Stromal cell of bone marrow (primary cell): ENCODE data around the gene GYS1.
A peak's percentile ranks its signal among the peaks of the same experiment; 100 is the strongest.

Experiments used
- DNase-seq: peaks from one replicate; pipeline ENCODE4 v3.0.0-alpha.2; 2012; ENCODE audit warnings: low read depth

Gene GYS1

GRCh38 chr19:48988860-48989259 lies 4.2 kb downstream of the GYS1 start:
- DNase-seq = no peak

DNA sequence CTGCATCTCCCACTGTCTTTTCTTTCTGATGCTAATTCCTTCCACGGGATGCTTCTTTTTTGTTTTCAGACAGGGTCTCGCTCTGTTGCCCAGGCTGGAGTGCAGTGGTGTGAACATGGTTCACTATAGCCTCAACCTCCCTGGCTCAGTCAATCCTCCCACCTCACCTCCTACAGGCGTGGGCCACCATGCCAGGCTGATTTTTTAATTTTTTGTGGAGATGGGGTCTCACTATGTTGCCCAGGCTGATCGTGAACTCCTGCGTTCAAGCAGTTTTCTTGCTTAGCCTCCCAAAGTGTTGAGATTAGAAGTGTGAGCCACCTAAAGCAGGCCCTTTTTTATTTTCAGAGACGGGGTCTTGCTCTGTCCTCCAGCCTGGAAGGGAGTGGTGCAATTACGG lies 4.8 kb downstream of the GYS1 start:
- DNase-seq = no peak

DNA sequence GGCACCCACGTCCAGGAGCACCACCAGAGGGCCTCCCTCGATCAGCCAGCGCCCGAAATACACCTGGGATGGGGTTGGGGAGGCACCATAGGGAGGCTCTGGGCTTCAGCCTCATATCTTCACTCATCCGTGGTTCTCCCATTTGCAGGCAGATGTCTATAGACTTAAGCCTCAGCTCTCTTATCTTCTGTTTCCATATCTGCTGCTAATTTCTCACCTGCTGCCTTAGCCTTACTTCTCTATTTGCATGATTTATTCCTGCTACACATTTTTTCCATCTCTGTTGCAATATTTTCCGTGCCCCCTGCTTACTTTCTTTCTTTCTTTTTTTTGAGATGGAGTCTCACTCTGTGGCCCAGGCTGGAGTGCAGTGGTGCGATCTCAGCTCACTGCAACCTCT lies 5.8 kb downstream of the GYS1 start:
- DNase-seq = no peak

DNA sequence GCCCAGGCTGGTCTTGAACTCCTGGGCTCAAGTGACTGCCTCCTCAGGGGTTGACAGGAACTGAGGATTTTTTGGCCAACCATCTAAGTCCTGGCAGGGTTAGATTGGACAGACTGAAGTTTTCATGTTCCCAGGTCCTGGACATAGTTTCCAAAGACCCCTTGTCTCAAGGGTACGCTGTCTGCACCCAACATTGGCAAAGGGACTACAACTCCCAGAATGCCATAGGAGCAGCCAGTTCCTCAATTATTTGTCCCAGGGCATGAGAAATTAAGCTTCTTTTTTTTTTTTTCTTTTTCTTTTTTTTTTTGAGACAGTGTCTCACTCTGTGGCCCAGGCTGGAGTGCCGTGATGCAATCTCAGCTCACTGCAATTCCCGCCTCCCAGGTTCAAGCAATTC lies 6.9 kb downstream of the GYS1 start:
- no peak for DNase-seq

DNA sequence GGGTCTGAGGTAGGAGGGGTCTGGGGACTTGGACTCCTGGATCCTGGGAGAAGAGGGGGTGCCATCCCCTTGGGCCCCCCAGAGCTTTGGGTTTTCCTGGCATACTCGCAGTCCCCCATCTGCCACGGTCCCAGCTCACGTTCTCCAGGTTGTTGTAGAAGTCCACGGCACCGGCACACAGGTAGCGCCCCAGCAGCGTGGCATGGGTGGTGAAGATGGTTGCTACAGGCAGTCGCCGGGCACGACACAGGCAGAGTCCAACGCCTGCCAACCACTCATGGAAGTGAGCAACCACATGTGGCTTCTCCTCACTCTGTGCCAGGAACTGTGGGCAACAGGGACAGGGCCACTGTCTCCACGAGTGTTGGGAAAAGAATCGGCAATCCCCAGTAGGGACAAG lies 7.4 kb downstream of the GYS1 start:
- DNase-seq = no peak

GRCh38 chr19:48982280-48982679 lies 10.8 kb downstream of the GYS1 start:
- DNase-seq = no peak

DNA sequence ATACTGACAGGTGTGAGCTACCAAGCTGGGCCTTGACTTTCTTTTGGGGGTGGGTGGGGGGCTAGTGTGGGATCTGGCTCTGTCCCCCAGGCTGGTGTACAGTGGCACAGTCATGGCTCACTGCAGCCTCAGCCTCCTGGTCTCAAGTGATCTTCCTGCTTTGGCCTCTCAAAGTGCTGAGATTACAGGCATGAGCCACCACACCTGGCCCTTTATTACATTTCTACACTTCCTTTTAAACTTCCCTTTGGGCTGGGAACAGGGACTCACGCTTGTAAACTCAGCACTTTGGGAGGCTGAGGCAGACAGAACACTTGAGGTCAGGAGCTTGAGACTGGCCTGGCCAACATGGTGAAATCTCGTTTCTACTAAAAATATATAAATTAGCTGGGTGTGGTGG lies 16.0 kb downstream of the GYS1 start:
- DNase-seq = no peak

DNA sequence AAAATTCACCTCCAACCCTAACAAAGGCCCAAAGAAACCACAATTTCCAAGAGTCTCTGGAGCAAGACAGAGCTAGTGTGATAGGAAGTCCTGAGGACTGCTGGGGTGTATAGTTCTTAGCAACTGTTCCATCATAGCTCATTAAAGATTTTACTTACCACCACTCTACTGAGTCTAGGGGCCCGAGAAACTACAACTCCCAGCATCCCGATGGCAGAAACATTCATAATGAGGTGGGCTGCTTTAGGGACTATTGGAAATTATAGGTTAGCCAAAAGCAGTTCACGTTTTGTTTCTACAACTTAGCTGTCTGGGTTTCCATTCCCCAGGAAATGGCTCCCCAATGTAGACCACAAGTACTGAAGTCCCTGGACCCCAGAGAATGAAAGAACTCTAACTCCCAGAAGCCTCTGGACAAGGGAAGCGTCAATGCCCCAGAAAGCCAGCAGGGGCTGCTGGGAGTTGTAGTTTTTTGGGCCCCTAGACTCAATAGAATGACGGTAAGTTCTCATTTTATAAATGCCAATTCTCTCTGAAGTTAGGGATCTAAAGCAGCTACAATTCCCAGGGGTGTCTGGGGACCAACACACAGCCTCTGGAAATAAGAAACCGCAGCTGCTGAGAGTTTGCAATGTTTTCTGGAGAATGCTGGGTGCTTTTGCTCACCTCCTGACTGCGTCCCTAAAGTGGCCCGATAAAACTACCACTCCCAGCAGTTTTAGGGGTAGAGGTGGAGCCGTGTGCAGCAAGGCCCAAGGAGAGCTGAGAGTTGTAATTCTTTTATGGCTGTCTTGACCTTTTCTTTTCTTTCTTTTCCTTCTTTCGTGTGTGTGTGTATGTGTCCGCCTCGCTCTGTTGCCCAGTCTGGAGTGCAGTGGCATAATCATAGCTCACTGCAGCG lies 16.9 kb downstream of the GYS1 start:
- no peak for DNase-seq

- no peak for DNase-seq
Measured at GRCh38 chr19:48970923-48971395, 22.1 kb downstream of the GYS1 start.

DNA sequence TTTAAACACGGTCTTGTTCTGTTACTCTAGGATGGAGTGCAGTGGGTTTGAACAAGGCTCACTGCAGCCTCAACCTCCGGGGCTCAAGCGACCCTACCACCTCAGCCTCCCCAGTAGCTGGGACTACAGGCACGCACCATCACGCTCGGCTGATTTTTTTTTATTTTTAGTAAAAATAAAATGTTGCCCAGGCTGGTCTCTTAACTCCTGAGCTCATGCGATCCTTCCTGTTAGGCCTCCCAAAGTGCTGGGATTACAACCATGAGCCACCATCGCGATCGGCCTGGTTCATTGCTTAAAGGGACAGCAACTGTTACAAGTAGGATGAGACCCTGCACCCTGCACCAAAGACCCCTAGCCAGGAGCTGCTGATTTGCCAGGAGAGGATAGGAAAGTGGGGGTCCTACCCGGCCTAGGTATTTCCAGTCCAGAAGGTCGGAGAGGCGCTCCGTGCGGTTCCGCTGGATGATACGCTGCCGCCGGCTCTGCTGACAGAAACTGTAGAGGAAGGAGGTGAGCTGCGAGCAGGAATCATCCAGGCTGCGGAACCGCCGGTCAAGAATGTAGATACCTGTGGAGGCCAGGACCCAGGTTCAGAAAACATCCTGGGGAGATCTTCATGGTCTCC lies 22.9 kb downstream of the GYS1 start:
- DNase-seq = no peak

DNA sequence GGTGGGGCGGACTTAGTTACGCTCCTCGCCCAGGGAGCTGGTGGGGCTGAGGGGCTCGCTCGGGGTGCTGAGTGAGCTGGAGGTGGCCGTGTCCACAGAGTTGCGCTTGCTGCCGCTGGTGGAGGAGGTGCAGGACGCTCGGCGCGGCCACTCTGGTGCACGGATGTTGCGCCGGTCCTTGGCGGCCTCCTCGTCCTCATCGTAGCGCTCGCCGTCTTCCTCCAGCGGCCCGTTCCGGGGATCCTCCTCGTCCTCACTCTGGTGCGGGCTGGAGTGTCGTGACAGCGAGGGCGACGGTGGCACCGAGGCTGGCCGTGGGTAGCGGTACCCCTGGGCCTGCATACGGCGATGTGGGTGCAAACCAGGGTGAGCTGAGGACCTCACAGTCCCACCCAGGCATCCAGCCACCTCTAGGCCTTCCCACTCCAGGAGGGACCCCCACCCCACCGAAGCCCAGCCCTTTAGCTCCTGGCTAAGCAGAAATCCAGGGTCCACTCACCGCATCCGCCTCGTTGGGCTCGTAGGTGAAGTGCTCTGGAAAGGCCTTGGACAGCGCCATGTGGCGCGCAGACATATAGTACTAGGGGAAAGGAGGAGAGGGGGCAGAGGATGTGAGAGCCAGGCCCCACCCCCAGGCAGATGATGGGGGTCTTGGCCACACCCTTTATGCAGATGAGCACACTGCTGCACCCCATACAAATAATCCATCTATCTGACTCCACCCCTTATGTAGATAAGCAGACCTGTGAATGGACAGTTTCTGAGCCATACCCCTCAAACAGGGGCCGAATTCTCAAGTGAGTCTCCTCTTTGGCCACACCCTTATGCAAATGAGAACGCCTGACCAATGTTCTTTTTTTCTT lies 23.6 kb downstream of the GYS1 start:
- DNase-seq = no peak

- DNase-seq = no peak
Measured at GRCh38 chr19:48968813-48969218, 24.3 kb downstream of the GYS1 start.

DNA sequence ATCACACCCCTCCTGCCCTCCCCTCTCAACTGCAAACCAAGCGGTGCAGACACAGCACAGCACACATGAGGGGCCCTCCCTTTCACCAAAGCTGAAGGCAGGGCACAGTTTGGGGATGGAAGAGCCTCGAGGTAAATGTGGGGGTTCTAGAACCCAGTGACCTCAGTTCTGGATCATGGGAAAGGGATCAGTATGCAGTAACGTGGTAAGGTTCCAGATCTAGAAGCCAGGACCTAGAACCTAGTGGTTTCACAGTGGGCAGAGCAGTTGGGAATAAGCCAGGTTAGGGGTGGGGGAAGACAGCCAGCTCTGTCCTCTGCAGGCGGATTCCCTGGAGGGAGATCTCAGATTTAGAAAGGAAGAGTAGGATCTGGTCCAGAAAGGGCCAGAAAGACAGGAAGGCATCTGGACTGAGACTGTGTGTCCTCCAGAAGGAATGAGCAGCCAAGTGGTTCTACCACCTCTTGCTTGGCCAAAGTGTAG lies 24.9 kb downstream of the GYS1 start:
- DNase-seq = no peak

DNA sequence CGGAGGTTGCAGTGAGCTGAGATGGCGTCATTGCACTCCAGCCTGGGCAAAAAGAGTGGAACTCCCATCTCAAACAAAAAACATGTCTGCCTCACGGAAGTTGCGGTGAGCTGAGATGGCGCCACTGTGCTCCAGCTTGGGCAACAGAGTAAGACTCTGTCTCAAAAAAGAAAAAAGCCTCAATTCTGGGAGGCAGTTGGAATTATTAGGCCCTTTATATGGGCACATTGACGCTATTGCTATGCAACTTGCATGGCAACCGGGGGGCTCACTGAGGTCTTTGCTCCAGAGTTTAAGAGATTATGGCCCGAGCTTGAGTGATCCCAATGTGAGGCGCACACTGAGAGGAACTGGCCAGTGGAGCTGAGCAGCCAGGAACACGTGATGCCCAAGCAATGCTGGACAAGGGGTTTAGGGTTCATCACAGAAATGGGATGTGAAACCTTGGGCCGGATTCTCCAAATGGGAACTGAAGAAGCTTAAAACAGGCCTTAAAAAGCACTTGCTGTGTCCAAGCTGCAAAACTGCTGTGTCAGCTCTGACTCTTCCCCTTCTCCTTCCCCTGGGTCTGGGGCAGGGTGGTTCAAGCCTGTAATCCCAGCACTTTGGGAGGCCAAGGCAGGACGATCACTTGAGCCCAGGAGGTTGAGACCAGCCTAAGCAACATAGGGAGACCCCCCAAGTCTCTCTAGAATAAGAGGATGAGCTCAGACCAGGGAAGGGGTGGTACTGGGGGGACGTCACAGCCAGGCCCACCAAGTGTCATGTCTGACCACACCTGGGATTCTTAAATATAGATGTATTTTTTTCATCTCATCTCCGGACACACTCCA lies 25.5 kb downstream of the GYS1 start:
- peak; percentile 76 for DNase-seq

DNA sequence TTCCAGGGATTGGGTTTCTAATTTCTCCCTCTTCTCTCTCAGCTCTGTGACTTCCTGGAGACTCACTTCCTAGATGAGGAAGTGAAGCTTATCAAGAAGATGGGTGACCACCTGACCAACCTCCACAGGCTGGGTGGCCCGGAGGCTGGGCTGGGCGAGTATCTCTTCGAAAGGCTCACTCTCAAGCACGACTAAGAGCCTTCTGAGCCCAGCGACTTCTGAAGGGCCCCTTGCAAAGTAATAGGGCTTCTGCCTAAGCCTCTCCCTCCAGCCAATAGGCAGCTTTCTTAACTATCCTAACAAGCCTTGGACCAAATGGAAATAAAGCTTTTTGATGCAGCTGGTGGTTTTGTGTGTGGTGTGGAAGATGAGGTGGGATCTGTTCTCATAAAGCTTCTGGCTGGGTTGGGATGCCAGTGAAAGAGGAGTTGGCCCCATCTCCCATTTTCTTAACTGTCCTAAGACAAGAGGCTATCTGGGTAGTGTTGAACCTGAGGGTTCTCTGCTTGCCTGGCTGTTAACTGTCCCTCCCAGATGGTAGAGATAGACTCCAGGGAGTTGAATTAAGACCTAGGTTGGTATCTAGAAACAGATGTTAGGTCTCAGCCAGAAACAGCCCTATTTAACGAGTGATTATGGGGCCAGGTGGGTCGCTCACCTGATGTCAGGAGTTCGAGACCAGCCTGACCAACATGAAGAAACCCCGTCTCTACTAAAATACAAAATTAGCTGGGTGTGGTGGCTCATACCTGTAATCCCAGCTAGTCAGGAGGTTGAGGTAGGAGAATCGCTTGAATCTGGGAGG lies 26.4 kb downstream of the GYS1 start:
- no peak for DNase-seq

- DNase-seq = no peak
Measured at GRCh38 chr19:48965806-48966540, 27.1 kb downstream of the GYS1 start.

- DNase-seq = peak; percentile 90
Measured at GRCh38 chr19:48965040-48965805, 27.9 kb downstream of the GYS1 start, which contains the start of gene FTL. FTL (plus strand) TSS chr19:48965309; CDS start chr19:48965508, 199 bp downstream.

- no peak for DNase-seq
Measured at GRCh38 chr19:48964205-48965039, 28.7 kb downstream of the GYS1 start.
